ENCODE results near the gene MBP.

- no peak for TF ChIP-seq EZH2phosphoT487 (IDR thresholded peaks at IDR 0.05; ENCODE audit: borderline replicate concordance, low read depth, low read length)
- no peak for TF ChIP-seq CTCF (conservative IDR thresholded peaks at IDR 0.05; ENCODE audit: low read length)
Observed at GRCh38 chr18:76952747-76953146, 179.8 kb downstream of the MBP start.

All from OCI-LY7 (cell line).